Measurements from ENCODE around the gene NRG2.

- TF ChIP-seq, protein P1, sequence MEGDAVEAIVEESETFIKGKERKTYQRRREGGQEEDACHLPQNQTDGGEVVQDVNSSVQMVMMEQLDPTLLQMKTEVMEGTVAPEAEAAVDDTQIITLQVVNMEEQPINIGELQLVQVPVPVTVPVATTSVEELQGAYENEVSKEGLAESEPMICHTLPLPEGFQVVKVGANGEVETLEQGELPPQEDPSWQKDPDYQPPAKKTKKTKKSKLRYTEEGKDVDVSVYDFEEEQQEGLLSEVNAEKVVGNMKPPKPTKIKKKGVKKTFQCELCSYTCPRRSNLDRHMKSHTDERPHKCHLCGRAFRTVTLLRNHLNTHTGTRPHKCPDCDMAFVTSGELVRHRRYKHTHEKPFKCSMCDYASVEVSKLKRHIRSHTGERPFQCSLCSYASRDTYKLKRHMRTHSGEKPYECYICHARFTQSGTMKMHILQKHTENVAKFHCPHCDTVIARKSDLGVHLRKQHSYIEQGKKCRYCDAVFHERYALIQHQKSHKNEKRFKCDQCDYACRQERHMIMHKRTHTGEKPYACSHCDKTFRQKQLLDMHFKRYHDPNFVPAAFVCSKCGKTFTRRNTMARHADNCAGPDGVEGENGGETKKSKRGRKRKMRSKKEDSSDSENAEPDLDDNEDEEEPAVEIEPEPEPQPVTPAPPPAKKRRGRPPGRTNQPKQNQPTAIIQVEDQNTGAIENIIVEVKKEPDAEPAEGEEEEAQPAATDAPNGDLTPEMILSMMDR (IDR thresholded peaks at IDR 0.05) = no peak
- no peak for TF ChIP-seq POLR2A (IDR thresholded peaks at IDR 0.05)
Observed at GRCh38 chr5:139961435-139962157, 81.5 kb downstream of the NRG2 start.

Data from thyroid gland (tissue), 4 donors.